ENCODE data around the gene TMIGD3.

DNA sequence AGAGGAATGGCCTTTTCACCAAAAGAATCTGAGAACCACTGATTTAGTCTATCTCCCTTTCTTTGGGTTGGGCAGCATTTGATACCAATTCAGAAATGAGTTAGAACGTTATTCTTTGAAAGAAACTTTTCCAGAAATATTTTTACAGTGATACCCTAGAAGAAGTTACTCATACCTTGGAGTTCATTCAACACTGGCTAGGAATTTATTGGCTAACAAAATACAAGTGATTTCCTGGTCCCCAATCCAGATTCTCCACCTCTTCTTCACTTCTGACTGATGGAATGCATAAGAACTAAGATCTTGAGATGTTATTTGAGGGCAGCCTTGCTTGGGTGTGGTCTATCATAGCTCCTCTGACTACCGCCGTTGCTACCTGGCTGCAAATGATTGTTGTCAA is 20.3 kb downstream of the TMIGD3 start:
- TF ChIP-seq CTCF (IDR thresholded peaks at IDR 0.05) (no peak), POLR2A (IDR thresholded peaks at IDR 0.05) (no peak)

Measured in right lobe of liver (tissue), 4 donors.